ENCODE data around the gene LRRC70.
A peak's percentile ranks its signal among the peaks of the same experiment; 100 is the strongest.
"Not testable (repeated sequence)": the region's sequence is repeated elsewhere in the genome, so short reads cannot be mapped to it uniquely, and the experiment has no call there.

LRRC70 gene

DNA sequence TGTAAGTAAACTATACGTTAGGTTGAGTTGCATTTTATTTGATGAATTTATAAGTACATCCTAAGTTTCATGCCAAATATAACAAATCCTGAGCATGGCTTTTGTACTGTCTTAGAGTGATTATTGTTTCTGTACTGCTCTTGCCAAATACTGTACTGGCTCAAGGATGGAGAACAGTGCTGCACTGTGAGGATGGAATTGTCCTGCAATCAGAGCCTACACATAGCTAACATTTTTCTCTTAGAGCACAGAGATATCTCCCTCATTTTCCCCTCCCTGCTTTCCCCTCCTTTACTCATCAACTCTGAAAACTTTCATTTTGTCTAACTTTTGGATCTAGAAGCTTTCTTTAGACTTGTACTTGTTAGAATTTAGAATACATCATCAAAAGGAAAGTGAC lies 28.3 kb downstream of the LRRC70 start:
- Histone ChIP-seq H3K9me3 (ENCODE audit: control insufficient read depth, insufficient read depth, low read length) (no peaks in the 10 kb centered on the region), H3K27ac (ENCODE audit: low read depth, low read length) (no peak overlapping the region), H3K9ac (ENCODE audit: low read depth, low read length) (no peak overlapping the region), H3K36me3 (ENCODE audit: control insufficient read depth, insufficient read depth, low read length) (no peaks in the 10 kb centered on the region), H3K27me3 (ENCODE audit: control insufficient read depth, insufficient read depth, low read length) (no peaks in the 10 kb centered on the region), H3K4me1 (ENCODE audit: control insufficient read depth, insufficient read depth, low read length) (no peaks in the 10 kb centered on the region), H3K4me3 (ENCODE audit: low read depth, low read length) (no peak overlapping the region)

DNA sequence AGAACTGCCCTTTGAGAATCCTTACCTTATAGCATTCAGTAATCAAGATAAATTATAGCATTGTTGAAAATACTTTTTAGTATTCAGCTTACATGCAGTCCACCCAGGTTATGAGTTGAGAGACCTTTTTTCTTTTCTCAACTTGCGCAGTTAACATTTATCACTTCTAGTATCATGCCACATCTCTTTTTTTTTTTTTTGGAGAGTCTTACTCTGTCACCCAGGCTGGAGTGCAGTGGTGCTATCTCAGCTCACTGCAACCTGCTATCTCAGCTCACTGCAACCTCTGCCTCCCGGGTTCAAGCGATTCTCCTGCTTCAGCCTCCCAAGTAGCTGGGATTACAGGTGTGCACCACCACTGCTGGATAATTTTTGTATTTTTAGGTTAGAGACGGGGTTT lies 29.0 kb downstream of the LRRC70 start:
- H3K9me3 ChIP-seq (ENCODE audit: control insufficient read depth, insufficient read depth, low read length), result no peaks in the 10 kb centered on the region
- no peak overlapping the region for H3K27ac ChIP-seq (ENCODE audit: low read depth, low read length)
- H3K36me3 ChIP-seq (ENCODE audit: control insufficient read depth, insufficient read depth, low read length), result no peaks in the 10 kb centered on the region
- H3K4me1 ChIP-seq (ENCODE audit: control insufficient read depth, insufficient read depth, low read length), result no peaks in the 10 kb centered on the region
- H3K4me3 ChIP-seq (ENCODE audit: low read depth, low read length), result no peak overlapping the region
- no peaks in the 10 kb centered on the region for H3K27me3 ChIP-seq (ENCODE audit: control insufficient read depth, insufficient read depth, low read length)
- H3K9ac ChIP-seq (ENCODE audit: low read depth, low read length), result no peak overlapping the region

DNA sequence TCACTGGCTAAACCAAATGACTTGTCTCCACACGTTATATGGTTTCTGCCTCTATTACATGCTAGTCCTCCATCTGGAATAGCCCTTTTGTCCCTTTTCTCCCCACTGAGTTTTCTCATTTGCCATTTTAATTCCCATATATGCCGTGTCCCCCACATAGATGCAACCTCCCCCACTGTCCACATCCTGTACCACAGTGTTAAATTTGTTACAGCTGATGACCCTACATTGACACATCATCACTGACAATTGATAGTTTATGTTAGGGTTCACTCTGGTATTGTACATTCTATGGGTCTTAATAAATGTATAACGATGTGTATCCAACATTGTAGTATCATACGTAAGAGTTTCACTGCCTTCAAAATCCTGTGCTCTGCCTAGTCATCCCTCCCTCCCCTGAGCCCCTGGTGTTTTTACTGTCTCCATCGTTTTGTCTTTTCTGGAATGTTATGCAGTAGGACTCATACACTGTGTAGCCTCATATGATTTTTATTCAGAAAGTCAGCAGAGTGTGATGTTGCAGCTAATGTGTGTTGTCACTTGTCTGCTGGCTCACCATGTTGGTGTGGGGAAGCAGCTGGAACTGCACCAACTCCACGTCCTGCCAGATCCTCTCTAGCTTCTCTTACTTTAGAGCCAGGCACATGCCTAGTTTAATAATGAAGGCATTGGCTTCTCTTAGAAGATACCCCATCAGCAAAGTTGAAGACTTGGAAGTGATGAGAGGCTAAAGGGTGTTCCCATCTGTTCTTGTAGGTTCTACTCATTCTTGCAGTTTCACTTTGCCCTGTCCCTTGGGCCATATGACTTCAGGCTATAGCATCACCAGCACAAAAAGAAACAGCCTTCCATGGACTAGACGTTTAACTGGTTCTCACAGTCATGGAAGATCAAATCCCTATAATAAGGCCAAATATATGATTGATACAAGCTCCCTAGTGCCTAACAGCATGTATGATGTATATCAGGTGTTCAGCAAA lies 30.2 kb downstream of the LRRC70 start:
- Histone ChIP-seq H3K27ac (ENCODE audit: low read depth, low read length) (no peak overlapping the region), H3K9ac (ENCODE audit: low read depth, low read length) (no peak overlapping the region), H3K36me3 (ENCODE audit: control insufficient read depth, insufficient read depth, low read length) (no peaks in the 10 kb centered on the region), H3K27me3 (ENCODE audit: control insufficient read depth, insufficient read depth, low read length) (no peaks in the 10 kb centered on the region), H3K9me3 (ENCODE audit: control insufficient read depth, insufficient read depth, low read length) (no peaks in the 10 kb centered on the region), H3K4me3 (ENCODE audit: low read depth, low read length) (no peak overlapping the region), H3K4me1 (ENCODE audit: control insufficient read depth, insufficient read depth, low read length) (no peaks in the 10 kb centered on the region)

GRCh38 chr5:62614355-62614754 lies 35.7 kb downstream of the LRRC70 start:
- H3K9me3 ChIP-seq (ENCODE audit: control insufficient read depth, insufficient read depth, low read length), result no peaks in the 10 kb centered on the region
- H3K4me1 ChIP-seq (ENCODE audit: control insufficient read depth, insufficient read depth, low read length), result peaks cover 7% of the 10 kb centered on the region
- H3K9ac ChIP-seq (ENCODE audit: low read depth, low read length), result no peak overlapping the region
- no peaks in the 10 kb centered on the region for H3K27me3 ChIP-seq (ENCODE audit: control insufficient read depth, insufficient read depth, low read length)
- no peak overlapping the region for H3K4me3 ChIP-seq (ENCODE audit: low read depth, low read length)
- H3K36me3 ChIP-seq (ENCODE audit: control insufficient read depth, insufficient read depth, low read length), result no peaks in the 10 kb centered on the region
- H3K27ac ChIP-seq (ENCODE audit: low read depth, low read length), result no peak overlapping the region

DNA sequence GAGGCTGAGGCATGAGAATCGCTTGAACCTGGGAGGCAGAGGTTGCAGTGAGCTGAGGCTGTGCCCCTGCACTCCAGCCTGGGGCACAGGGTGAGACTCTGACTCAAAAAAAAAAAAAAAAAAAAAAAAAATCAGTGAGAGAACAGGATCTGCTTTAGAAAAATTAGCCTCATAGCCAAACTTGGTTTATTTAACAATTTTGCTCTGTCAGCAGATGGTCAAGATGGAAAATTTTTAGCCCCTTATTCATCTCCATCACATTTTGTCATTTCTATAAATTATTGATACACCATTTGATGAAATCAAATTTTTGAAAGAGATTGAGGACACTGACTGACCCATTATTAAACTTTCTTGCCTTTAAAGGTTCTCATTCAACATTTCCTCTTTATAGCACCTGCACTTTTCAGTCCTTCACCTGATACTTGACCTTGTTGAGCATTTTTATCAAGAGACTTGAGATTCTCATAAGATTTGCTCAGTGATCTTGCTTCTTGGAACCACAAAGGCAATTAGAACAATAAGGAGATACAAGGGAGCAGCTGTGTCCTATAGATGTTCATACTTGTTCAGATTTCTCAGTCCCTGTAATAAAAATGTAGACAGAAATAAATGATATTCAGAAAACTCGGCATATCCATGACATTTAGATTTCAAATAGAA lies 38.1 kb downstream of the LRRC70 start:
- Histone ChIP-seq H3K4me1 (ENCODE audit: control insufficient read depth, insufficient read depth, low read length) (peaks cover 20% of the 10 kb centered on the region), H3K4me3 (ENCODE audit: low read depth, low read length) (no peak overlapping the region), H3K27ac (ENCODE audit: low read depth, low read length) (no peak overlapping the region), H3K36me3 (ENCODE audit: control insufficient read depth, insufficient read depth, low read length) (no peaks in the 10 kb centered on the region), H3K9ac (ENCODE audit: low read depth, low read length) (no peak overlapping the region), H3K9me3 (ENCODE audit: control insufficient read depth, insufficient read depth, low read length) (no peaks in the 10 kb centered on the region), H3K27me3 (ENCODE audit: control insufficient read depth, insufficient read depth, low read length) (no peaks in the 10 kb centered on the region)

DNA sequence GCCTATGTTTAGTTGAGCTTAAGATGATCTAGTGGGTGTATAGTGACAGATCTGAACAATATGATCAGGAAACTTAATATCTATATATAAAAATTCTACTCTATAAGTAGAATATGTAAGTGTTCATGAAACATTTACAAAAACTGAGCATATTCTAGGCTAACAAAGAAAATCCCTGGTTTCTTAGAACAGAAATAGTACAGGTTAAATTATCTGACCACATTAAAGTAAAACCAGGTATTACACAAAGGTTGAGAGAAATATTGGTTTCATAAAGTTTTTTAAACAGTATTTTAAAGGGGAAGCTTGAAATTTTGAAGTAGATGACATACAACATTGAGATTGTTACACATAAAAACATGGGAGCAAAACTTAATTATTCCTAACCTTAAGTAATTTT lies 39.3 kb downstream of the LRRC70 start:
- Histone ChIP-seq H3K9ac (ENCODE audit: low read depth, low read length) (no peak overlapping the region), H3K27ac (ENCODE audit: low read depth, low read length) (no peak overlapping the region), H3K27me3 (ENCODE audit: control insufficient read depth, insufficient read depth, low read length) (no peaks in the 10 kb centered on the region), H3K36me3 (ENCODE audit: control insufficient read depth, insufficient read depth, low read length) (no peaks in the 10 kb centered on the region), H3K4me3 (ENCODE audit: low read depth, low read length) (no peak overlapping the region), H3K9me3 (ENCODE audit: control insufficient read depth, insufficient read depth, low read length) (no peaks in the 10 kb centered on the region), H3K4me1 (ENCODE audit: control insufficient read depth, insufficient read depth, low read length) (peaks cover 31% of the 10 kb centered on the region)

GRCh38 chr5:62620761-62621160 lies 42.1 kb downstream of the LRRC70 start:
- peak overlapping the region; percentile 36 for H3K4me3 ChIP-seq (ENCODE audit: low read depth, low read length)
- H3K27me3 ChIP-seq (ENCODE audit: control insufficient read depth, insufficient read depth, low read length), result no peaks in the 10 kb centered on the region
- H3K36me3 ChIP-seq (ENCODE audit: control insufficient read depth, insufficient read depth, low read length), result no peaks in the 10 kb centered on the region
- H3K4me1 ChIP-seq (ENCODE audit: control insufficient read depth, insufficient read depth, low read length), result peaks cover 27% of the 10 kb centered on the region
- H3K9me3 ChIP-seq (ENCODE audit: control insufficient read depth, insufficient read depth, low read length), result no peaks in the 10 kb centered on the region
- peak overlapping the region; percentile 71 for H3K27ac ChIP-seq (ENCODE audit: low read depth, low read length)
- no peak overlapping the region for H3K9ac ChIP-seq (ENCODE audit: low read depth, low read length)

GRCh38 chr5:62621280-62621679 lies 42.7 kb downstream of the LRRC70 start:
- Histone ChIP-seq H3K9me3 (ENCODE audit: control insufficient read depth, insufficient read depth, low read length) (no peaks in the 10 kb centered on the region), H3K27ac (ENCODE audit: low read depth, low read length) (peak overlapping the region; percentile 71), H3K36me3 (ENCODE audit: control insufficient read depth, insufficient read depth, low read length) (no peaks in the 10 kb centered on the region), H3K4me1 (ENCODE audit: control insufficient read depth, insufficient read depth, low read length) (peaks cover 27% of the 10 kb centered on the region), H3K4me3 (ENCODE audit: low read depth, low read length) (peak overlapping the region; percentile 36), H3K27me3 (ENCODE audit: control insufficient read depth, insufficient read depth, low read length) (no peaks in the 10 kb centered on the region), H3K9ac (ENCODE audit: low read depth, low read length) (no peak overlapping the region)

- Histone ChIP-seq H3K4me1 (ENCODE audit: control insufficient read depth, insufficient read depth, low read length) (peaks cover 44% of the 10 kb centered on the region), H3K4me3 (ENCODE audit: low read depth, low read length) (no peak overlapping the region), H3K27me3 (ENCODE audit: control insufficient read depth, insufficient read depth, low read length) (no peaks in the 10 kb centered on the region), H3K36me3 (ENCODE audit: control insufficient read depth, insufficient read depth, low read length) (0 out of 2 replicates have a peak, but pooled peaks cover 4% of the 10 kb centered on the region), H3K27ac (ENCODE audit: low read depth, low read length) (no peak overlapping the region), H3K9me3 (ENCODE audit: control insufficient read depth, insufficient read depth, low read length) (no peaks in the 10 kb centered on the region), H3K9ac (ENCODE audit: low read depth, low read length) (no peak overlapping the region)
Observed at GRCh38 chr5:62623271-62623670, 44.7 kb downstream of the LRRC70 start.

- not testable (repeated sequence) for H3K27ac ChIP-seq (ENCODE audit: low read depth, low read length); H3K9me3 ChIP-seq (ENCODE audit: control insufficient read depth, insufficient read depth, low read length); H3K27me3 ChIP-seq (ENCODE audit: control insufficient read depth, insufficient read depth, low read length); H3K9ac ChIP-seq (ENCODE audit: low read depth, low read length); H3K4me3 ChIP-seq (ENCODE audit: low read depth, low read length); H3K36me3 ChIP-seq (ENCODE audit: control insufficient read depth, insufficient read depth, low read length)
- H3K4me1 ChIP-seq (ENCODE audit: control insufficient read depth, insufficient read depth, low read length), result peaks cover 44% of the 10 kb centered on the region
Observed at GRCh38 chr5:62624436-62624835, 45.8 kb downstream of the LRRC70 start.

DNA sequence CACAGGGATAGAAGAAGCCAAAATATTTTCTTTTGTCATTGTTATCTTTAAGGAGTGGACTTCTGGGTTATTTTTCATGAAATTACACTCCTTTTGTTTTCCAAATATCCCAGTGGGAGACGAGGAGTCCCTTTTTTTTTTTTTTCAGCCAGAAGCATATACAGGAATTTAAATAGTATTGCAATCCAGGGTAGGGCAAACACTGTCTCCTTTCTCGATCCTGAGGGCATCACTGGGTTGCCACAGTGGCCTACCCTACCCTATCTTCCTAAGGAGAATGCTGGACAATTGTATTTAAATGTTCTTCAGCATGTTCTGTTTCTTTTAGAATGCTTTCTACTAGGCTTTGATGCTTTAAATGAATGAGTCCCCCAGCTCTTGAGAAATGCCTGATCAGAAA lies 47.9 kb downstream of the LRRC70 start:
- peak overlapping the region; percentile 79 for H3K27ac ChIP-seq (ENCODE audit: low read depth, low read length)
- H3K27me3 ChIP-seq (ENCODE audit: control insufficient read depth, insufficient read depth, low read length), result no peaks in the 10 kb centered on the region
- peaks cover 15% of the 10 kb centered on the region for H3K36me3 ChIP-seq (ENCODE audit: control insufficient read depth, insufficient read depth, low read length)
- peak overlapping the region; percentile 36; the same call in 1 of the 2 replicates for H3K4me3 ChIP-seq (ENCODE audit: low read depth, low read length)
- no peaks in the 10 kb centered on the region for H3K9me3 ChIP-seq (ENCODE audit: control insufficient read depth, insufficient read depth, low read length)
- H3K4me1 ChIP-seq (ENCODE audit: control insufficient read depth, insufficient read depth, low read length), result peaks cover 33% of the 10 kb centered on the region
- no peak overlapping the region for H3K9ac ChIP-seq (ENCODE audit: low read depth, low read length)
